ENCODE data around the gene SYNGAP1. TPM values are rescaled to one million over a fixed set of nuclear protein-coding genes. Genes with fewer than 3 reads are reported as not detected.

SYNGAP1 gene
- total and polyA plus RNA-seq, 4 donors: 4.4 to 39.4 (median 24.0) TPM

GRCh38 chr6:33417128-33417902 is 2.5 kb upstream of the SYNGAP1 start:
- peaks cover 0 to 3% of the 10 kb centered on the region in 2 donors for H3K36me3 ChIP-seq (ENCODE audit: control insufficient read depth in 1 of 2, insufficient read depth in 2 of 2, low read length in 1 of 2)
- WGBS, 2 donors: 0 to 1% methylated on average over 25 of the region's 25 CpGs
- intact Hi-C loops (cut with DNase I): loop anchor here in 1 of 2 donors (2.0 to 10.0 kb wide), 4 partner anchors 97 to 1763 kb away; partner anchors contain the start of genes APOM, BAG6, HSD17B8 and RING1
- H3K9me3 ChIP-seq (ENCODE audit: control insufficient read depth, low read length): no peaks in the 10 kb centered on the region
- DNase-seq: no peak
- peak overlapping the region; percentile 40 to 68 for H3K4me3 ChIP-seq (ENCODE audit: low read length in 2 of 2)
- peak overlapping the region in 1 of 2 donors; percentile 81 for H3K27ac ChIP-seq (ENCODE audit: low read depth in 1 of 2, low read length in 2 of 2)
- H3K4me1 ChIP-seq (ENCODE audit: control insufficient read depth in 1 of 2, insufficient read depth in 2 of 2, low read length in 2 of 2): no peaks in the 10 kb centered on the region
- ATAC-seq (ENCODE audit: low FRiP score): no peak
- H3K27me3 ChIP-seq (ENCODE audit: control insufficient read depth in 1 of 2, insufficient read depth in 2 of 2, low read length in 1 of 2): no peaks in the 10 kb centered on the region

DNA sequence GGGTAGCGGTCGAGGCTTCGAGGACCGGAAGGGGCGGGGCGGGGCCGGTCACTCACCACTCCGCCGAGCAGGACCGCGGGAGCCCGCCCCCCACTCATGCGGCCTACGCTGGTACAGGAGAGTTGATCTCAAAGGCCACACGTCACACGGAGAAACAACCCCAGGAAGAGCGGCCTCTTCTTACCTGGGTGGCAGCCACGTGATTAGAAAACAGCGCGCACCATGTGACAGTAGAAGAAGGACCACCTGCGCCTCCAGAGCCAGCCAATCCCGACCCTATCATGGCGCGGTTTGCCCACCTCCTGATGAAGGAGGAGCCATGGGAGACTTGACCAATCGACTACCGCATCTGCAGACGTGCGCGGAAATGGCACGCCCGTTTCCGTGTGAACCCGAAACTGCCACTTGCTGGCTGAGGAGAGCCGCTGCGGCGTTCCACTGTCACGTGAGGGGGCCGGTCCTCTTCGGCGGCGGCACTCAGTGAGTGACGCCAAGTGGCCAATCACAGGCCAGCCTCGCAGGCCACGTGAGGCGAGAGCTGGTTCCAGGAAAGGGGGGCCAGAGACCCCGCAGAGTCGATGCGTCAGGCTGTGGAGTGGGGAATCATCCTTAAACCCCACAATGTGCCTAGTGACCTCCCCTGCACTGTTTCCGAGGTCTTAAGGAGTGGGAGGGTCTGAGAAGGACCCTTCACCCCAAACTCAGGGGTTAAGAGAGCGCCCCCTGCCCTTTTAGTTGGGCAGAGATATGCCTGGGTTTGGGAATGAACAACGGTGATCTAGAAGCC is 1.8 kb upstream of the SYNGAP1 start, which contains the start of gene CUTA:
TSS of gene CUTA (minus strand) at position 205 of the 787 bp plus-strand sequence. CDS start at position 98, 107 bp downstream.
- intact Hi-C loops (cut with DNase I): loop anchor here in 1 of 2 donors (2.0 to 10.0 kb wide), 4 partner anchors 97 to 1763 kb away; partner anchors contain the start of genes APOM, BAG6, HSD17B8 and RING1
- DNase-seq: peak; percentile 100
- 0 to 1% methylated on average over 51 of the region's 51 CpGs for WGBS, 2 donors
- Histone ChIP-seq H3K27me3 (ENCODE audit: control insufficient read depth in 1 of 2, insufficient read depth in 2 of 2, low read length in 1 of 2) (no peaks in the 10 kb centered on the region), H3K9me3 (ENCODE audit: control insufficient read depth, low read length) (no peaks in the 10 kb centered on the region), H3K27ac (ENCODE audit: low read depth in 1 of 2, low read length in 2 of 2) (peak within 1 kb of the TSS; percentile 25 to 93), H3K4me1 (ENCODE audit: control insufficient read depth in 1 of 2, insufficient read depth in 2 of 2, low read length in 2 of 2) (no peaks in the 10 kb centered on the region), H3K36me3 (ENCODE audit: control insufficient read depth in 1 of 2, insufficient read depth in 2 of 2, low read length in 1 of 2) (no peaks in the 10 kb centered on the region), H3K4me3 (ENCODE audit: low read length in 2 of 2) (peak within 1 kb of the TSS; percentile 40 to 68)
- ATAC-seq (ENCODE audit: low FRiP score): peak; percentile 96

DNA sequence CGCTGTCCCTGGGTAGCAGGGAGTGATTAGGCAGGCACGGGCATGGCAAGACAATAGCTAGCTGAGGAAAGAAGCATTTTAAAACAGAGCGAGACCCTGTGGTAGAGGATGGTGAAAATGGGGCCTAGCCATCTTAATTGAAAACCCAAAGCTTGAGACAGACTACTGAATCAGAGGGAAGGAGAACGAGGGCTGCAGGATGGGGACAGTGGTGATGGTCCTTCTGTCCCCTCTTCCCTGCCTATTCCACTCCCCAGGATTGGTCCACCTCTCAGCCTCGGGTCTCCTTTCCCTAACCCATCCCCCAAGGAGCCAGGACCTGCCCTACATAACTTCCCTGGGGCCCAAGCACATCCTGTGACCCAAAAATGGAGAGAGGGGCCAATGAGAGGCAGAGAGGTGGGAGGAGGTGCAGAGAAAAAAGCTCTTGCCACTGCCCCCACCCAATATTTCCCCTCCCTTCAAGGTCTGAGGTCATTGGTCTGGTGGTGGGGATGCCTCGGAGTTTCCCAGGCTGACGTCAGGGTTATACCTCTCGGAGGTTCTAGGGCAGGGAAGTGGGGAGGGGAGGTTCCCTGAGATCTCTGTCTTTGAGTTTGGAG is 1.1 kb upstream of the SYNGAP1 start:
- DNase-seq (no peak), ATAC-seq (ENCODE audit: low FRiP score) (no peak)
- peak overlapping the region; percentile 25 to 93 for H3K27ac ChIP-seq (ENCODE audit: low read depth in 1 of 2, low read length in 2 of 2)
- H3K4me1 ChIP-seq (ENCODE audit: control insufficient read depth in 1 of 2, insufficient read depth in 2 of 2, low read length in 2 of 2): no peaks in the 10 kb centered on the region
- H3K36me3 ChIP-seq (ENCODE audit: control insufficient read depth in 1 of 2, insufficient read depth in 2 of 2, low read length in 1 of 2): no peaks in the 10 kb centered on the region
- no peaks in the 10 kb centered on the region for H3K9me3 ChIP-seq (ENCODE audit: control insufficient read depth, low read length)
- intact Hi-C loops (cut with DNase I): loop anchor here in 1 of 2 donors (10.0 kb wide), 3 partner anchors 156 to 1764 kb away; partner anchors contain the start of genes APOM, BAG6, HSD17B8 and RING1
- whole genome bisulfite sequencing, 2 donors: 31 to 43% methylated on average over 7 to 8 of the region's 8 CpGs
- H3K4me3 ChIP-seq (ENCODE audit: low read length in 2 of 2): peak overlapping the region in 1 of 2 donors; percentile 49
- no peaks in the 10 kb centered on the region for H3K27me3 ChIP-seq (ENCODE audit: control insufficient read depth in 1 of 2, insufficient read depth in 2 of 2, low read length in 1 of 2)

DNA sequence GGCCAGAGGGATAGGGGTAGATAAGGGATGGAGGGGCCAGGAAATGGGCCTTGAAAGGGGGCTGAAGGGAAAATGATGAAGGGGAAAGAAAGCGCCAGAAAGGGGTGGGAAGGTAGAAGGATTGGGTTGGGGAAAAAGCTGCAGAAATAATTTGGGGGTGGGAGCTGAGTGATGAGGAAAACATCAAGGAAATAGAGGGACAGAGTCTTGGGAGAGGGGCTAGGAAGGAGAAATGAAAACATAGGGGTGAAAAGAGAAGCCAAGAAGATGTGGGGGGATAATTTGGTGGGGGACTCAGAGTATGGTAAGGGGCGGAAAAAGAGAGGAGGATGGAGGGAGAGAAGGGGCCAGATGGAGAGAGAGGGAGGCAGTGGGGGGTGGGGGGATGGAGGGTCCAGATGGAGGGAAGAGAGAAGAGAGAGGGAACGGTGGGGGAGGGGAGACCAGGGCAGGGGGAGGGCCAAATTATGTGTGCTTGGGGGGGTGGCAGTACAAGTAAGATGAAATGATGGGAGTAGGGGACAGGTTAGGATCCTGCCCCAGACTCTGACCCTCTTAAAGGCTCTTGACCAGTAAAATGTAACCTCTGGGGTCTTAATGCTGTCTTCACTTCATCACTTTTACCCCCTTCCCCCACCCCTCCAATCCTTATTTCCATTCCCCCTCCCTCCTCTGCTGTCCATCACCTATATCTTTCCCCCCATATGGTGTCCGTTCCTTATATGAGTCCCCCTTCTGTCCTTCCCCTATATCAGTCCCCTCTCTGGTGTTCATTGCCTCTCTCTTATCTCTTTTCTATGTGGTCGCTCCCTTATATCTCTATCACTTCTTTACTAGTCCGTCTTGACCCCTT is 852 bp downstream of the SYNGAP1 start:
- H3K27ac ChIP-seq (ENCODE audit: low read depth in 1 of 2, low read length in 2 of 2): no peak overlapping the region
- peak overlapping the region; percentile 60 to 69 for H3K4me3 ChIP-seq (ENCODE audit: low read length in 2 of 2)
- 57 to 59% methylated on average over 6 of the region's 6 CpGs for WGBS, 2 donors
- no peaks in the 10 kb centered on the region for H3K36me3 ChIP-seq (ENCODE audit: control insufficient read depth in 1 of 2, insufficient read depth in 2 of 2, low read length in 1 of 2)
- H3K9me3 ChIP-seq (ENCODE audit: control insufficient read depth, low read length): no peaks in the 10 kb centered on the region
- intact Hi-C loops (cut with DNase I): no loop called here
- no peaks in the 10 kb centered on the region for H3K27me3 ChIP-seq (ENCODE audit: control insufficient read depth in 1 of 2, insufficient read depth in 2 of 2, low read length in 1 of 2)
- DNase-seq: no peak
- ATAC-seq (ENCODE audit: low FRiP score): no peak
- peaks cover 1 to 3% of the 10 kb centered on the region in 2 donors for H3K4me1 ChIP-seq (ENCODE audit: control insufficient read depth in 1 of 2, insufficient read depth in 2 of 2, low read length in 2 of 2)

DNA sequence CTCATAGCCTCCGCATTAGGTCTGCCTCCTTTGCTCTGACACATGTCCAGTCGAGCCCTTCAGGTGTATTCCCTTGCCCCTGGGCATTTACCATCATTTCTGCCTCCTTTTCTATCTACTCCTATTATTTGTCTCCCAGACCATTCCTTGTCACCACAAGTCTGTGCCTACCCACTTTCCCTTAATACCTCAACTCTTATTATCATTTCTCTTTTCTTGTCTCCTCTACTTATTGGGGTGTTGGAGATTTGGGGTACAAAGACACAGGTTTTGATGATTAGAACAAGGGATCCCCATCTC is 1.4 kb downstream of the SYNGAP1 start:
- ATAC-seq (ENCODE audit: low FRiP score): no peak
- no peak for DNase-seq
- Histone ChIP-seq H3K4me1 (ENCODE audit: control insufficient read depth in 1 of 2, insufficient read depth in 2 of 2, low read length in 2 of 2) (peaks cover 1 to 3% of the 10 kb centered on the region in 2 donors), H3K9me3 (ENCODE audit: control insufficient read depth, low read length) (no peaks in the 10 kb centered on the region), H3K4me3 (ENCODE audit: low read length in 2 of 2) (no peak overlapping the region), H3K36me3 (ENCODE audit: control insufficient read depth in 1 of 2, insufficient read depth in 2 of 2, low read length in 1 of 2) (no peaks in the 10 kb centered on the region), H3K27me3 (ENCODE audit: control insufficient read depth in 1 of 2, insufficient read depth in 2 of 2, low read length in 1 of 2) (no peaks in the 10 kb centered on the region), H3K27ac (ENCODE audit: low read depth in 1 of 2, low read length in 2 of 2) (no peak overlapping the region)
- intact Hi-C loops (cut with DNase I): no loop called here
- WGBS, 2 donors: 87 to 93% methylated on average over 2 of the region's 2 CpGs

DNA sequence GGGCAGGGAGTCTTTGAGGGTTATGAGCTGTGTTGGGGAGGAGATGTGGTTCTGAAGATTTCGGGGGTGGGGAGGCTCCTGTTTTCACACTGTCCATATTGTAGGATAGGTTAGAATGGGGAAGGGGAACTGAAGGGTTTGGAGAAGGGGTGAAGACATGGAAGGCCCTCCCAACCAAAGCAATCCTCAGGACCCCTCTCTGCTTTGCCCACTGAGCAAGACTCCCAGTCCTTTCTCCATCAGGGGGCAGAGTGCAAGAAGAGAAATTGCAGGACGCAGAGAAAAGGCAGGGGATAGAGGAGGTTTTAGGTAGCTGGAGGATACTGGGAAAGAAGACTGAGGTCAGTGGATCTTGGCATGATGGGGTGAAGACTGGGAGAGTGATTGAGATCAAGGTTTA is 3.9 kb downstream of the SYNGAP1 start:
- ATAC-seq (ENCODE audit: low FRiP score): no peak
- Histone ChIP-seq H3K4me3 (ENCODE audit: low read length in 2 of 2) (no peak overlapping the region), H3K4me1 (ENCODE audit: control insufficient read depth in 1 of 2, insufficient read depth in 2 of 2, low read length in 2 of 2) (peaks cover 1 to 3% of the 10 kb centered on the region in 2 donors), H3K9me3 (ENCODE audit: control insufficient read depth, low read length) (no peaks in the 10 kb centered on the region), H3K36me3 (ENCODE audit: control insufficient read depth in 1 of 2, insufficient read depth in 2 of 2, low read length in 1 of 2) (no peaks in the 10 kb centered on the region), H3K27ac (ENCODE audit: low read depth in 1 of 2, low read length in 2 of 2) (no peak overlapping the region), H3K27me3 (ENCODE audit: control insufficient read depth in 1 of 2, insufficient read depth in 2 of 2, low read length in 1 of 2) (no peaks in the 10 kb centered on the region)
- 93% methylated on average over 2 of the region's 2 CpGs for WGBS, 2 donors
- intact Hi-C loops (cut with DNase I): no loop called here
- DNase-seq: peak in 1 of 2 donors; percentile 9

DNA sequence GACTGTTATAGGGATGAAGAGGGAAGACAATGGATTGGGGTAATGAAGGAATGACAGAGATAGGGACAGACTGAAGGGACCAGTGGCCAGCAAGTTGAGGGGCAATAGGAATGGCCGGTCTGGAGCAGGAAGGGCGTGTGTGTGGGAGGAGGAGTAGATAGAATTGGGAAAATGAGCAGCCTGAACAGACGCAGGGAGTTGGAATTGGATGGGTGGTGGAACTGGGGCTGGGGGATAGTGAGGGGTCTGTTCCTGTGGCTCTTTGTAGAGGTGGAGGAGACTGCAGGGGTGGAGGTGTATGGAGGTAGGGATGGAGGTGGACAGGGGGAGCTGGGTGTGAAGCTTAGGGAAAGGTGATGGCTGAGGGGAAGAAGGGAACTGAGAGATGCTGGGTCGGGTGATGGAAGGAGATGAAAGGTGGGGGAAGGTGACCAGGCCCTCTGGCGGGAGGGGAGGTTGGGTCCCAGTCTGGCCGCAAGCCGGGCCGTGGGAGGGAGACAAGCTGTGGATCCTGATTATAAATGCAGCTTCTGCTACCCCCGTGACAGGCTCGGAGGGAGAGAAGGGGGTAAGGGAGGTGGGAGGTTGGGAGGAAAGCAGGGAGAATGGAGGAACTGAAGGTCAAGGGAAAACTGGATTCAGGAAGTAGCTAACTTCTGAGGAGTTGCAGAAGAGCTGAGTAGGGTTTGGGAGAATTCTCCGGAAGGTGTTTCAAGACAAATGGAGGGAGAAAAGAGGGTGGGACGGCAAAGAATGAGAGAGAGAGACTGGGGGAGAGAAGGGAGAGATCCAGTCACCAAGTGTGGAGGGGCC is 5.2 kb downstream of the SYNGAP1 start:
- DNase-seq (peak in 1 of 2 donors; percentile 74), ATAC-seq (ENCODE audit: low FRiP score) (peak; percentile 1)
- Histone ChIP-seq H3K36me3 (ENCODE audit: control insufficient read depth in 1 of 2, insufficient read depth in 2 of 2, low read length in 1 of 2) (no peaks in the 10 kb centered on the region), H3K27me3 (ENCODE audit: control insufficient read depth in 1 of 2, insufficient read depth in 2 of 2, low read length in 1 of 2) (no peaks in the 10 kb centered on the region), H3K4me1 (ENCODE audit: control insufficient read depth in 1 of 2, insufficient read depth in 2 of 2, low read length in 2 of 2) (peaks cover 1 to 3% of the 10 kb centered on the region in 2 donors), H3K27ac (ENCODE audit: low read depth in 1 of 2, low read length in 2 of 2) (peak overlapping the region; percentile 65 to 72), H3K9me3 (ENCODE audit: control insufficient read depth, low read length) (no peaks in the 10 kb centered on the region), H3K4me3 (ENCODE audit: low read length in 2 of 2) (peak overlapping the region; percentile 42 to 44)
- intact Hi-C loops (cut with DNase I): loop anchor here in 1 of 2 donors (1.0 kb wide), 1 partner anchor 34 kb away; the partner anchor contains the start of gene KIFC1
- 10 to 12% methylated on average over 12 of the region's 12 CpGs for WGBS, 2 donors
